Stimulated activated naive CD4-positive, alpha-beta T cell (primary cell): Measurements from ENCODE around the gene CCSER1.
"Not testable (repeated sequence)": the region's sequence is repeated elsewhere in the genome, so short reads cannot be mapped to it uniquely, and the experiment has no call there.

Experiments
- DNase-seq, 6 experiments: peaks; one replicate each; lab custom pipeline; 2025; lab: John Stamatoyannopoulos, UW

Gene CCSER1

DNA sequence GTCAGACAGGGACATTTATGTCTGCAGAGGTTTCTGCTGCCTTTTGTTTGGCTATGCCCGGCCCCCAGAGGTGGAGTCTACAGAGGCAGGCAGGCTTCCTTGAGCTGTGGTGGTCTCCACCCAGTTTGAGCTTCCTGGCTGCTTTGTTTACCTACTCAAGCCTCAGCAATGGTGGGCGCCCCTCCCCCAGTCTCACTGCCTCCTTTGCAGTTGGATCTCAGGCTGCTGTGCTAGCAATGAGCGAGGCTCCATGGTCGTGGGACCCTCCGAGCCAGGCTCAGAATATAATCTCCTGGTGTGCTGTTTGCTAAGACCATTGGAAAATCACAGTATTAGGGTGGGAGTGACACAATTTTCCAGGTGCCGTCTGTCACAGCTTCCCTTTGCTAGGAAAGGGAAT is 578.3 kb downstream of the CCSER1 start:
- not testable (repeated sequence) for DNase-seq

DNA sequence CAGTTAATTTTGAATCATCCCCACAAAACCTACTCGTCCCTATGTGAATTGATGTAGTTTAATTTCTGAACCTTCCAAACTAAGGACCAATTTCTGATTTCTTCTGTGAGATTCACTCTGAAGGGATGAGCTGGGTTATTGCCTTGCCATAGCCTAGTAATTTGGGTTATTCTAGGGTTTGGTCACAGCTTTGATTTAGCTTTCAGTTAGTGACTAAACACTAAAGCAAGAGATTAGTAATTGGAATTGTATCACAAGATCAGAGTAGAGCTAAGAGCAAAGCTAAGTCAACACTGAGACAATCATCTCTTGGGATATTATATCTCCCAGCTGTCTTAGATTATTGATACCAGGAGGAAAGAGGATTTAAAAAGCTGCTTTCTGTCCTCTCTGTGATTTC is 588.0 kb downstream of the CCSER1 start:
- no peak for DNase-seq

GRCh38 chr4:90718931-90719330 is 591.7 kb downstream of the CCSER1 start:
- DNase-seq = peak in 1 of 6 experiments; percentile 0

DNA sequence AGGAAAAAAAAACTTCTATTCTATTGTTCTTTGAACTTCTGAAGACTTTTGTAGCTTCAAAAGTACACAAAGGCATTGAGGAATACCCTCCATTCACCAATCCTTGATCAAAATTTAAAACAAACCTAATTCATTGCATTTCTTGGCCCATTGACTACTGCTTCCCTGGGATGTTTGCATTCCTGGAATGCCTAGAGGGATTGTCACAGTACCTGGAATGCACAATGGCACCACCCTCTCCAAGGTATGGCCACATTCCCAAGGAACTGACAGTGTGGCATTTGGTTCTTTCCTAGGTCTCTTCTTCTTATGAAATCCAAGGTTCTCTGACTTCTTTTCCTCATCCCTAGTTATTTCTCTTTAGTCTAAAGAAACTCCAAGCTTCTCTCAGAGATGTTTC is 600.7 kb downstream of the CCSER1 start:
- DNase-seq = no peak

DNA sequence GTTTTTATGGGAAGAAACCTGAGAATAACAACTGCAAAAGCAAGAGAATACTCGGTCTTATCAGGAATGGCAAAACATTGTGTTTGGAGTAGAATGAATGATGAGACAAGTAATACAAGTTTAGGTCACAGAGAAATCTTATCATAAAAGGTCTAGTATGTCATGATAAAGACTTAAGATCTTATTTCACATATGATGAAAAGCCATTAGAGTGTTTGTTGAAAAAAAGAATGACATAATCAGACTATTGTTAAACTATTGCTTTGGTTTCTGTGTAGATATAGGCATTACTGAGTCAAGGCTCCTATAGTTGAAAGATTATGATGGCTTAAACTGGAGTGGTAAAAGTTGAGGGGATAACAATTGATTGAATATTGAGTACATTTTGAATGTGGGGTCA is 603.6 kb downstream of the CCSER1 start:
- no peak for DNase-seq

DNA sequence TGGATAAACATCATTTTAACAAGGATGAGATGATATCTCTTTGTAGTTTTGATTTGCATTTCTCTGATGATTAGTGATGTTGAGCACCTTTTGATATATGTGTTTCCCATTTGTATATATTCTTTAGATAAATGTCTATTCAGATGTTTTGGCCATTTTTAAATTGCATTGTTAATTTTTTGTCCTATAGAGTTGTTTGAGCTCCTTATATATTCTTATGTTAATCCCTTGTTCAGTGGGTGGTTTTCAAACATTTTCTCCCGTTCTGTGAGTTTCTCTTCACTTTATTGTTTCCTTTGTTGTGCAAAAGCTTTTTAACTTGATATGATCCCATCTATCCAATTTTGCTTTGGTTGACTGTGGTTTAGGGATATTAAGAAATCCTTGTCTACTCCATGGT is 606.0 kb downstream of the CCSER1 start:
- DNase-seq = no peak

DNA sequence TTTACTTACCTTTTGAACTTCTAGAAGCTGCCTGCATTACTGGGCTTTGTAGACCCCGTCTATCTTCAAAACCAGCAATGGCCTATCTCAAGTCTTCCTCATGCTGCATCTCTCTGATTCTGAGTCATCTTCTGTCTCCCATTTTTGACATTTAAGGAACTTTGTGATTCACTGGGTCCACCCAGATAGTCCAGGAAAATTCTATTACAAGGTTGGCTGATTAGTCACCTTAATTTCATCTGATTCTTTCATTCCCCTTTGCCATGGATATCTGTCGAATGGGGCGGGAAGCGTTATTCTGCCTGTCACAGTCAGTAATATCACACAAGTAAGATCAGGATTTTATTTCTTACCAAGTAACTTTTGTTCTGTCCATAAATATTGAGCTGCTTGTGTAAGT is 618.0 kb downstream of the CCSER1 start:
- DNase-seq = no peak

DNA sequence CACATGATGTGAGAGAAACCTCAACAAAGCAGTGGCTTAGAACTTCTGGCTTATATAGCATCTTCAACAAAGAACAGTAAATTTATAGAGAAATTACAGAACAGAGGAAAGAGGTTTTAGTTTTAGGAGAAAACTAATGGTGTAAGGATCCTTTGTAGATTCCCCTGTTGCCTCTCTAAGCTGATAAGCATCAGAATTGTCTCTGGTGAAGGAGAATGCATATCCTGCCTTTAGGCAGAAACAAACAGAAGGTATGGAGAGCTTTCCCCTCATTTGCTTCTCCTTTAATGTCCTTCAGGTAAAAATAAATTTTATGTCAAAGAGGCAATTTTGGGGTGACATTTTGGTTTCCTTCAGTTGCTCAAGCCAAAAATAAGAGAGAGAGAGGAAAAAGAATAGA is 625.9 kb downstream of the CCSER1 start:
- no peak for DNase-seq

DNA sequence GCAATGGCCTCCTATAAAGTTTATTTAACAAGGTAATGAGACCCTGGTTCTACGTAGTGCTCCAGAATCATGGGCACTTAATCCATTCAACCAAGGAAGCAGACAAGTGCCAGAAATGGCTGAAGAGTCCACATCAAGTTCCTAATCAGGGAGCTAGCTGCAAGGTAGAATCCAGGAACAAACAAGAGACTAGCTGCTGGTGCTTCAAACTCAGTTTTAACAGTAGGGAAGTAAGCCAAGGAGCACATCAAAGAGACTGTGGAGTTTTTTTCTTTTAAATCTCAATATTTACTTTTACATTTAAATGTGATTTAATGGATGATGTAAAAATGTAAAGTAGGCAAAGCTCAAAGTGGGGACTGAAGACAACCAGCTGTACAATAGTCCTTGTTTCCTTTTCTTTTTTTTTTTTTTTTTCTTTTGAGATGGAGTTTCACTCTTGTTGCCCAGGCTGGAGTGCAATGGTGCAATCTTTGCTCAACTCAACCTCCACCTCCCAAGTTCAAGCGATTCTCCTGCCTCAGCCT is 630.4 kb downstream of the CCSER1 start:
- no peak for DNase-seq

- no peak for DNase-seq
Measured at GRCh38 chr4:90760059-90760458, 632.9 kb downstream of the CCSER1 start.

DNA sequence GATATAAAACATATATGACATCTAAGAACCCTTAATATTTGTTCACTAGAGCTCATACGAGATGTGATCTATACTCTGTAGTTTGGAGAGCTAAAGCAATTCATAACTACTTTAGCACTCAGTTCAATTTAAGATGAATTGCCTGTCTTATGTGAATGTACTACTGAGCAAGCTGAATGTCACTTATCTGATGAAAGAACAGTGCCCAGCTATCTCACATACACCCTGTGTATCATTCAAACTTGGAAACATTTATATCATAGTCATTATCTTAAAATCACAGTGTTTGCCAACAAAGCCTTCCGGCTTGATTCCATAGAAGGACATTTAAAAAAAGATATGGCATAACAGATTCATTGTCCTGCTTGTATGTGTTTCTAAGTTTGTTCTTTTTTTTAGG is 639.6 kb downstream of the CCSER1 start:
- no peak for DNase-seq

GRCh38 chr4:90769251-90769650 is 642.1 kb downstream of the CCSER1 start:
- DNase-seq = no peak

DNA sequence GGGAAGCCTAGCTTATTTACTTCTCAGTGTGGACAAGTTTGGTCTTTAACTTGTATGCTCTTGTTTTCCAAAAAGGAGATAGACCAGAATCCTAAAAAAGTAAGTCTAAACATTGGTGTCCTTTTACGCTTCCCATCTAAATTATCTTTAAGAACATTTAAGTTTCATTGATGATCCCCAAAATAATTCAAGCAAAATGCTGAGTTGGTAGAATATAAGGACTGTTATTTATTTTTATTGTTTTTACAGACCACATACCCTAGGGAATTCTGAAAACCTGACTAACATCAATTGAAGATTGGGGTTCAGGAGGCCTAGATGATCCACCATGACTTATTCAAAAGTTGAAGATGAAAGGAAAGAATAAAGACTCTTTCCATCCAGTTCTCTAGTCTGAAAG is 653.0 kb downstream of the CCSER1 start:
- no peak for DNase-seq

- no peak for DNase-seq
Measured at GRCh38 chr4:90786602-90787001, 659.4 kb downstream of the CCSER1 start.

- no peak for DNase-seq
Measured at GRCh38 chr4:90792696-90793095, 665.5 kb downstream of the CCSER1 start.

DNA sequence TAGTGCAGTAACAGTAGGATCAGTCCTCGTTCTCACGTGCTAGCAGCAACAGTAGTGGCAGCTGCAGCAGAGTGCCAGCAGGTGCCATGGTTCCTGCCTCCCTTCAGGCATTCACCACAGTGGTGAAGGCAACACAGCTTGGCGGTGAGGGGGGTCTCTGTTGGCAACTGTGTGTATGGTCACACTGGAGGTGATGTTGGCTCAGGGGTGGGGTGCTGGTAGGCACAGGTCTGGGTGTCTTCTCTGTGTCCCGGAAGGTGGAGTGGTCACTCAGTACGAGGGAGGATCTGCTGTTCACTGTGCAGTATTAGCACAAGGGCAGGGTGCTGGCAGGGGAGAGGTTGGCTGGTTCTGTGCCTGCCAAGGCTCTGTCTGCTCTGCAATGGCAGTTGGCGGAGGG is 671.8 kb downstream of the CCSER1 start:
- no peak for DNase-seq

GRCh38 chr4:90799895-90800294 is 672.7 kb downstream of the CCSER1 start:
- no peak for DNase-seq

DNA sequence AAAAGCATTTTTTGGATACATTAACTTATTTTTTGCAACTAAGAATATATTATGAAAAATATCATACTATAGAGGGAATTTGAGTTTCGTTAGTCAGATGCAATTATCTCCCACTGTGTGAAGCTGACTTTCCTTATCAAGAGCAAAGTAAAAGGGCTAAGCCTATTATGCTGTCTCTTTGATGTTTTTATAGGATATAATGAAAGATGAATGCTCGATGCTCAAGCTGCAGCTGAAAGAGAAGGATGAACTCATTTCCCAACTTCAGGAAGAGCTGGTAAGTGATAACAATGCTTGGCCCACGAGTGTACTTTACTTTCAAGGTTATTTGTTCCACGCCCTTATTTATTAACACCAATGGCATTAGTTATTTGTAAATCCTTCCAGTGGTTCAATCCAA is 688.4 kb downstream of the CCSER1 start:
- DNase-seq = no peak

DNA sequence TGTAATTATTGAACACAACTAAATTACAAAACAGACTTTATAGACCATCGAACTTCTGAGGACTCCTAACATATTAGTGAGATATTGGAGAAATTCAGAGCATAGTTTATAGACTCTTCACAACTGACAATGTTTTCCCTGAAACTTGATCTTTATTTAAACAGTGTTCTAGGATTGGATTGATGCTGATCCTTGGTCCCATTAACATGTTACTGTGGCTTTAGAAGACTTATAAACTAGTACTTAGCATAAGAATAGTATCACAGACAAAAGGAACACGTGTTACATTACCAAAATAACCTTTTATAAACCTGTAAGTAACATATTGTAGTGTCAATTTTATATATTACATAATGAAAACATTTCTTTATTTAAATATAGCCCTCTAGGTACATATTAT is 689.6 kb downstream of the CCSER1 start:
- DNase-seq = no peak

- no peak for DNase-seq
Measured at GRCh38 chr4:90824266-90825150, 697.3 kb downstream of the CCSER1 start.

DNA sequence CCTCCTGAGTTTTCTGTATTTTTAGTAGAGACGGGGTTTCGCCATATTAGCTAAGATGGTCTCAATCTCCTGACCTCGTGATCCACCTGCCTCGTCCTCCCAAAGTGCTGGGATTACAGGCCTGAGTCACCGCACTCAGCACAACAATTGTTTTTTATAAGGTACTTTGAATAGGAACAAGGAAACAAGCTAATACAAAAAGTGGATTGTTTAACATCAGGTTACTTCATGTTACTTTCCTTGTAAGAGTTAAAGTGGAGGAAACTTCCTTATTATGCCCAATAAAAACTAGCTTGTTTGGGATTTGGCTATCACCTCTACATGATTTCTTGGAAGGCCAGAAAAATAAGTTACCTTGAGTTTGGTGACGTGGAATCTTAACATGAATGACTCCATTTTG is 698.7 kb downstream of the CCSER1 start:
- no peak for DNase-seq

GRCh38 chr4:90833706-90834105 is 706.5 kb downstream of the CCSER1 start:
- DNase-seq = no peak

DNA sequence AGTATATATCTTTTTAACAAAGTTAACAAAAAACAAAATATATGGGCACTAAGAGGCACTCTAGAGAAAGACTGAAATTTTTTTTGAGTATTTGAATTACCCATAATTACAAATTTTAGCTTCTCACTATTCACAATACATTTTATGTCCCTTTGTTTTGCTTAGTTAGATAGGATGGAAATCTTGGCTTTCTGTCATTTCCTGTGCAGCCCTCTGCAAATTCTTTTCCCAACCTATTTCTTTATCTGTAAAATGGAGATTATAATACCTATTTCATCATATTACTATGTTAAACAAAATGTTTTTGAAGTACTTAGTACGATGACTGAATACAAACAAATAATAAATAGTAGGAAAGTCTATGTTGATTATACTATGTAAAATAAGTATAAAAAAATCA is 710.0 kb downstream of the CCSER1 start:
- DNase-seq = no peak

- not testable (repeated sequence) for DNase-seq
Measured at GRCh38 chr4:90838859-90839258, 711.7 kb downstream of the CCSER1 start.
